GM21367 (cell line): ENCODE results near the gene TENT4A.

Experiments used
- ATAC-seq: cut with Tn5 transposase; IDR thresholded peaks from one replicate; pipeline ENCODE4 v1.9.1; 2021; ENCODE audit not compliant: unreplicated experiment

TENT4A gene

GRCh38 chr5:6790346-6790865, 77.2 kb downstream of the TENT4A start:
- no peak for ATAC-seq

GRCh38 chr5:6791031-6791430, 77.8 kb downstream of the TENT4A start:
- no peak for ATAC-seq

GRCh38 chr5:6792376-6792775, 79.1 kb downstream of the TENT4A start:
- no peak for ATAC-seq

DNA sequence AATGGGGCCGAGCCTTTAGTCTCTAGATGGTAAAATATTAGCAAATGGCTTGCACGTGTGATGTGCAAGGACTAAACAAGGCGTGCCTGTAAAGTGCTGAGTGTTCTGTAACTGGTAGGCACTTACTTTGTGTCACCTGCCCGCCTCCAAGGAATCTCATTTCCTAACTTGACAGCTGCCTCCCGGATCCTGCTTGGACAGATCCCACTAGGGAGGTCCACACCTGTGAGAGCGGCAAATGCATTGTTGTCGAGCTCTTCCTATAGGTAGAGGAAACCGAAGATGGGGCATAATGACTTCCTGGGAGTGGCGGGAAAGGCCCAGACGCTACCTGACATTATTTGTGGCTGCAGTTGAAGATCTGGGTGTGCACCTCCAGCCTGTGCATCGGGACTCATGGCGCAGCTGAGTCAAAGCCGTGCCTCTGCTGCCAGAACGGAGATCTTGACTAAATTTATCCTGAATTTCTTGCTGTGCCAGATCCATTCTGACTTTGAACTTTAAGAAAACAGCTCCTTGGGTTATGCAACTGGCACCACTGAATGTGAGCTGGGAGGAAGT, 79.8 kb downstream of the TENT4A start:
- ATAC-seq: no peak

- ATAC-seq: no peak
Measured at GRCh38 chr5:6801236-6801635, 88.0 kb downstream of the TENT4A start.

GRCh38 chr5:6803981-6804550, 90.8 kb downstream of the TENT4A start:
- ATAC-seq: no peak

- ATAC-seq: no peak
Measured at GRCh38 chr5:6804766-6805501, 91.7 kb downstream of the TENT4A start.

DNA sequence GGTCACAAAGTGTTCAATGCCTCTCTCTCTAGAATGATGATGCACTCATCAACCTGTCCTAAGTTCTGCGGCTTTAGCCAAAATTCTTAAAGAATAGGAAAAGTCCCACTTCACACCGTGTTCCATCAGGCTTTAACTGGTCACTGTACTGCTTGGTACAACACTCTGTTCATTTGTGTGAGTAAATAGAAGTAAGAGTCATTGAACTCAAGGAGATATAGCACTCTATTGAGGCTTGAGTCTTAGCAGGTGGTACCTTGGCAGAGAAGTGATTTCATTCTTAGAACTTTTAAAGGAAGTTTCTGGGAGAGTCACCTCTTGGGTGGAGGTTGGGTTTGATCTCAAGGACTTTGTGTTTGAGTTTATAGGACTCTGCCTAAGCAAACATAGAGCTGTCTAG, 92.6 kb downstream of the TENT4A start:
- ATAC-seq: no peak
